Muscle layer of colon (tissue), 2 donors: ENCODE results near the gene HSPBAP1.

Experiments
- H3K27ac ChIP-seq: one replicate; pipeline ENCODE4 v1.7.0; 2013; ENCODE audit warnings: low read depth, mild to moderate bottlenecking, low read length, moderate library complexity
- H3K27me3 ChIP-seq, 2 donors: one replicate each; pipeline ENCODE4 v1.7.0; 2013; ENCODE audit warnings: low read length in 2 of 2, mild to moderate bottlenecking in 2 of 2; ENCODE audit not compliant: insufficient read depth in 2 of 2, control insufficient read depth in 1 of 2
- H3K36me3 ChIP-seq: one replicate; pipeline ENCODE4 v1.7.0; 2013; ENCODE audit warnings: mild to moderate bottlenecking, low read length; ENCODE audit not compliant: insufficient read depth
- H3K4me1 ChIP-seq: one replicate; pipeline ENCODE4 v1.7.0; 2013; ENCODE audit warnings: mild to moderate bottlenecking, low read length; ENCODE audit not compliant: insufficient read depth
- H3K4me3 ChIP-seq, 2 donors: one replicate each; pipeline ENCODE4 v1.7.0; 2013; ENCODE audit warnings: low read length in 2 of 2, low read depth in 1 of 2, mild to moderate bottlenecking in 1 of 2, moderate library complexity in 1 of 2
- H3K9ac ChIP-seq: one replicate; pipeline ENCODE4 v1.7.0; 2013; ENCODE audit warnings: low read length
- H3K9me3 ChIP-seq: one replicate; pipeline ENCODE4 v1.7.0; 2013; ENCODE audit warnings: mild to moderate bottlenecking, low read length
- donor health status: abdominal sarcoma.
- donor health status: Adenocarcinoma of cecum.

The HSPBAP1 gene

GRCh38 chr3:122800031-122800430 is 6.4 kb upstream of the HSPBAP1 start:
- Histone ChIP-seq H3K36me3 (no peaks in the 10 kb centered on the region), H3K9me3 (no peaks in the 10 kb centered on the region), H3K27ac (no peak overlapping the region), H3K4me3 (no peak overlapping the region), H3K4me1 (peaks cover 7% of the 10 kb centered on the region), H3K27me3 (no peaks in the 10 kb centered on the region), H3K9ac (no peak overlapping the region)

GRCh38 chr3:122799322-122799721 is 5.7 kb upstream of the HSPBAP1 start:
- Histone ChIP-seq H3K9ac (no peak overlapping the region), H3K27me3 (no peaks in the 10 kb centered on the region), H3K4me1 (peaks cover 7% of the 10 kb centered on the region), H3K4me3 (no peak overlapping the region), H3K27ac (no peak overlapping the region), H3K9me3 (no peaks in the 10 kb centered on the region), H3K36me3 (no peaks in the 10 kb centered on the region)

- no peaks in the 10 kb centered on the region for H3K27me3 ChIP-seq
- H3K27ac ChIP-seq, result no peak overlapping the region
- H3K4me3 ChIP-seq, result no peak overlapping the region
Observed at GRCh38 chr3:122797291-122797690, 3.7 kb upstream of the HSPBAP1 start.

GRCh38 chr3:122795674-122796195 is 2.1 kb upstream of the HSPBAP1 start:
- H3K9ac ChIP-seq, result peak overlapping the region; percentile 69
- no peaks in the 10 kb centered on the region for H3K27me3 ChIP-seq
- peak overlapping the region; percentile 55 to 87 for H3K4me3 ChIP-seq
- H3K4me1 ChIP-seq, result peaks cover 7% of the 10 kb centered on the region
- H3K27ac ChIP-seq, result peak overlapping the region; percentile 96
- no peaks in the 10 kb centered on the region for H3K36me3 ChIP-seq
- H3K9me3 ChIP-seq, result no peaks in the 10 kb centered on the region

More at GRCh38 chr3:122797291-122797690, 3.7 kb upstream of the HSPBAP1 start:
- Histone ChIP-seq H3K36me3 (no peaks in the 10 kb centered on the region), H3K4me1 (peaks cover 7% of the 10 kb centered on the region), H3K9me3 (no peaks in the 10 kb centered on the region), H3K9ac (no peak overlapping the region)

- H3K9ac ChIP-seq, result peak within 1 kb of the TSS; percentile 69
- H3K27me3 ChIP-seq, result no peaks in the 10 kb centered on the region
- H3K36me3 ChIP-seq, result no peaks in the 10 kb centered on the region
- H3K27ac ChIP-seq, result peak within 1 kb of the TSS; percentile 96
- H3K4me3 ChIP-seq, result peak within 1 kb of the TSS; percentile 55 to 87
- no peaks in the 10 kb centered on the region for H3K9me3 ChIP-seq
- H3K4me1 ChIP-seq, result peaks cover 7% of the 10 kb centered on the region
Observed at GRCh38 chr3:122794779-122795673, 1.4 kb upstream of the HSPBAP1 start, which contains the start of gene SLC49A4. TSS of gene SLC49A4 (plus strand) at chr3:122795069. CDS start at chr3:122795193, 124 bp downstream.

GRCh38 chr3:122794483-122794778 is 800 bp upstream of the HSPBAP1 start:
- Histone ChIP-seq H3K36me3 (no peaks in the 10 kb centered on the region), H3K9me3 (no peaks in the 10 kb centered on the region), H3K4me3 (peak overlapping the region; percentile 55 to 87), H3K27ac (peak overlapping the region; percentile 96), H3K4me1 (peaks cover 7% of the 10 kb centered on the region), H3K9ac (peak overlapping the region; percentile 57), H3K27me3 (no peaks in the 10 kb centered on the region)

GRCh38 chr3:122789585-122790273 is 3.9 kb downstream of the HSPBAP1 start:
- Histone ChIP-seq H3K4me3 (no peak overlapping the region), H3K4me1 (no peaks in the 10 kb centered on the region), H3K9me3 (no peaks in the 10 kb centered on the region), H3K36me3 (no peaks in the 10 kb centered on the region), H3K27ac (no peak overlapping the region), H3K27me3 (no peaks in the 10 kb centered on the region), H3K9ac (no peak overlapping the region)

- Histone ChIP-seq H3K9me3 (no peaks in the 10 kb centered on the region), H3K27me3 (no peaks in the 10 kb centered on the region), H3K4me3 (no peak overlapping the region), H3K27ac (no peak overlapping the region), H3K4me1 (no peaks in the 10 kb centered on the region), H3K36me3 (no peaks in the 10 kb centered on the region), H3K9ac (no peak overlapping the region)
Observed at GRCh38 chr3:122787872-122788271, 5.8 kb downstream of the HSPBAP1 start.

GRCh38 chr3:122786066-122786465 is 7.6 kb downstream of the HSPBAP1 start:
- Histone ChIP-seq H3K27ac (no peak overlapping the region), H3K4me3 (no peak overlapping the region), H3K9me3 (no peaks in the 10 kb centered on the region), H3K4me1 (no peaks in the 10 kb centered on the region), H3K9ac (no peak overlapping the region), H3K36me3 (no peaks in the 10 kb centered on the region), H3K27me3 (no peaks in the 10 kb centered on the region)

- Histone ChIP-seq H3K9me3 (no peaks in the 10 kb centered on the region), H3K9ac (no peak overlapping the region), H3K27ac (no peak overlapping the region), H3K4me1 (no peaks in the 10 kb centered on the region), H3K4me3 (no peak overlapping the region), H3K36me3 (no peaks in the 10 kb centered on the region), H3K27me3 (no peaks in the 10 kb centered on the region)
Observed at GRCh38 chr3:122785231-122785630, 8.4 kb downstream of the HSPBAP1 start.

GRCh38 chr3:122784436-122784835 is 9.2 kb downstream of the HSPBAP1 start:
- Histone ChIP-seq H3K4me3 (no peak overlapping the region), H3K27me3 (no peaks in the 10 kb centered on the region), H3K9ac (no peak overlapping the region), H3K9me3 (no peaks in the 10 kb centered on the region), H3K36me3 (no peaks in the 10 kb centered on the region), H3K4me1 (no peaks in the 10 kb centered on the region), H3K27ac (no peak overlapping the region)
